ENCODE measurements around the gene SMAD3.
"Not testable (repeated sequence)": the region's sequence is repeated elsewhere in the genome, so short reads cannot be mapped to it uniquely, and the experiment has no call there.

SMAD3 gene

DNA sequence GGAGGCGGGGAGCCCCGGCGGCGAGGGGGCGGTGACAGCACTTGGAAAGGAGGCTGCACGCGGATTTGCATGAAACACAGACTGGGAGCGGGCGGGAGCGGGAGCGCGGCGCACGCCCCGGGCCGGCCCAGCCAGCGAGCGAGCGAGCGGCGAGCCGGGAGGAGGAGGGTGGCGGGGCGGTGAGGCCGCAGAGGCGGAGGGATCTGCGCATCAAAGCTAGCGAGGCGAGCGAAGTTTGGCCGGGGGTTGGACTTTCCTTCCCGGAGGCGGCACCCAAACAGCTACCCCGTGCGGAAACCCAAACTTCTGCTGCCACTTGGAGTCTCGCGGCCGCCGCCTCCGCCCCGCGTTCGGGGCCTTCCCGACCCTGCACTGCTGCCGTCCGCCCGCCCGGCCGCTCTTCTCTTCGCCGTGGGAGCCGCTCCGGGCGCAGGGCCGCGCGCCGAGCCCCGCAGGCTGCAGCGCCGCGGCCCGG, at the start of gene SMAD3:
TSS of gene SMAD3 (plus strand) at position 72 of the 475 bp plus-strand sequence. CDS start 553 bp downstream, outside the sequence.
- Histone ChIP-seq H3K9me3 (ENCODE audit: control insufficient read depth in 1 of 2, low read length in 2 of 2) (no peaks in the 10 kb centered on the region), H3K36me3 (ENCODE audit: control insufficient read depth in 1 of 2, insufficient read depth in 2 of 2, low read length in 2 of 2) (peaks cover 0 to under 1% of the 10 kb centered on the region in 2 donors), H3K9ac (ENCODE audit: low read depth in 1 of 2, low read length in 2 of 2) (peak within 1 kb of the TSS; percentile 80 to 88), H3K27me3 (ENCODE audit: control insufficient read depth in 1 of 2, insufficient read depth in 2 of 2, low read length in 2 of 2) (no peaks in the 10 kb centered on the region), H3K27ac (ENCODE audit: low read depth, low read length) (peak within 1 kb of the TSS; percentile 89), H3K4me1 (ENCODE audit: control insufficient read depth in 1 of 2, insufficient read depth in 2 of 2, low read length in 2 of 2) (peaks cover 41 to 45% of the 10 kb centered on the region in 2 donors), H3K4me3 (ENCODE audit: low read depth in 1 of 2, low read length in 2 of 2) (peak within 1 kb of the TSS; percentile 86 to 90)

DNA sequence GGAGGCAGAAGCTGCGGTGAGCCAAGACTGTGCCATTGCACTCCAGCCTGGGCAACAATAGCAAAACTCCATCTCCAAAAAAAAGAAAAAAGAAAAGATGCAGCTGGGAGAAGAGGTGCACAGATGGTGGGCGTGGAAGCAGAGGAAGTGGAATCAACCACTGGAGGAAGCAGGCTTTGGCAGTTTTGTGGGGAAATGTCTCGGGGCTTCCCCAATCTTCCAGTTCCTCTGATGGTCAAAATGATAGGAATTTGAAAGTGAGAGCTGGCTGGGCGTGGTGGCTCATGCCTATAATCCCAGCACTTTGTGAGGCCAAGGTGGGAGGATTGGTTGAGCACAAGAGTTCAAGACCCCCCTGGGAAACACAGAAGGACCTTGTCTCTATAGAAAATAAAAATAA, 48.1 kb upstream of the SMAD3 start:
- H3K9me3 ChIP-seq (ENCODE audit: control insufficient read depth in 1 of 2, low read length in 2 of 2): no peaks in the 10 kb centered on the region
- H3K27ac ChIP-seq (ENCODE audit: low read depth, low read length): no peak overlapping the region
- no peak overlapping the region for H3K9ac ChIP-seq (ENCODE audit: low read depth in 1 of 2, low read length in 2 of 2)
- H3K27me3 ChIP-seq (ENCODE audit: control insufficient read depth in 1 of 2, insufficient read depth in 2 of 2, low read length in 2 of 2): no peaks in the 10 kb centered on the region
- H3K4me3 ChIP-seq (ENCODE audit: low read depth in 1 of 2, low read length in 2 of 2): no peak overlapping the region
- H3K36me3 ChIP-seq (ENCODE audit: control insufficient read depth in 1 of 2, insufficient read depth in 2 of 2, low read length in 2 of 2): no peaks in the 10 kb centered on the region
- no peaks in the 10 kb centered on the region for H3K4me1 ChIP-seq (ENCODE audit: control insufficient read depth in 1 of 2, insufficient read depth in 2 of 2, low read length in 2 of 2)

DNA sequence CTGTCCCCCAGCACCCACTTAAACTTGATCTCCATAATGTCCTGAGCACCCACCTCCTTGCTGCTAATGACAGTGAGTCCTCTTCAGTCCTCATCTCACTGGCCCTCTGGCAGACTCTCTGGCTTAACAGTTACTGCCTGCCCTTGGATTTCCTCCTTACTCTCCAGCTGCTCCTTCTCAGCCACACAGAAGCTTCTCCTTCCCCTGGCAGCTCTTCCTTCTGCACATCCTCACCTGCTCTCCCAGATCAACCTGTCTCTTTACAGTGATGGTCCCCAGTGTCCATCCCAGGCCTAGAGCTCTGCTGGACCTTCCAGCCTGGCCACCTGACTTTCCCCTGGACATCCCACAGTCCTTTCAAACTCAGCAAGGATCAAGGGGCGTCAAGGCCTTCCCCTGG, 47.4 kb upstream of the SMAD3 start:
- Histone ChIP-seq H3K36me3 (ENCODE audit: control insufficient read depth in 1 of 2, insufficient read depth in 2 of 2, low read length in 2 of 2) (no peaks in the 10 kb centered on the region), H3K27ac (ENCODE audit: low read depth, low read length) (no peak overlapping the region), H3K9ac (ENCODE audit: low read depth in 1 of 2, low read length in 2 of 2) (no peak overlapping the region), H3K4me1 (ENCODE audit: control insufficient read depth in 1 of 2, insufficient read depth in 2 of 2, low read length in 2 of 2) (no peaks in the 10 kb centered on the region), H3K9me3 (ENCODE audit: control insufficient read depth in 1 of 2, low read length in 2 of 2) (no peaks in the 10 kb centered on the region), H3K27me3 (ENCODE audit: control insufficient read depth in 1 of 2, insufficient read depth in 2 of 2, low read length in 2 of 2) (no peaks in the 10 kb centered on the region), H3K4me3 (ENCODE audit: low read depth in 1 of 2, low read length in 2 of 2) (no peak overlapping the region)

DNA sequence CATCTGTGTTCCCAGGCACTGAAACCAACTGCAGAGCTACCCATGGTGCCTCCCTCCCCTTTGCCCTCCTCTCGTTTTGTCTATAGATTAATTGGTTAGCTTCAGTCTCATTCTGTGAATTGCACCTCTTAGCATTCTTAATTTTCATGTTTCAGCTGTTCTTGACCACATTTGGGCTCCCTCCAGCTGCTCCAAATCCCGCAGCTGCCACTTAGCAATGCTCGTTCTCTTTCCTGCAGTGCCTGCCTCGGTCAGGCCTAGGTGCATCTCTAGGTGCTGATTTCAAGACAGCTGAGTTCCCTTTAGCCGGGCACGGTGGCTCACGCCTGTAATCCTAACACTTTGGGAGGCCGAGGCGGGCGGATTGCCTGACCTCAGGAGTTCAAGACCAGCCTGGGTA, 47.0 kb upstream of the SMAD3 start:
- no peaks in the 10 kb centered on the region for H3K9me3 ChIP-seq (ENCODE audit: control insufficient read depth in 1 of 2, low read length in 2 of 2)
- H3K36me3 ChIP-seq (ENCODE audit: control insufficient read depth in 1 of 2, insufficient read depth in 2 of 2, low read length in 2 of 2): no peaks in the 10 kb centered on the region
- H3K27ac ChIP-seq (ENCODE audit: low read depth, low read length): no peak overlapping the region
- no peaks in the 10 kb centered on the region for H3K4me1 ChIP-seq (ENCODE audit: control insufficient read depth in 1 of 2, insufficient read depth in 2 of 2, low read length in 2 of 2)
- no peak overlapping the region for H3K9ac ChIP-seq (ENCODE audit: low read depth in 1 of 2, low read length in 2 of 2)
- no peak overlapping the region for H3K4me3 ChIP-seq (ENCODE audit: low read depth in 1 of 2, low read length in 2 of 2)
- H3K27me3 ChIP-seq (ENCODE audit: control insufficient read depth in 1 of 2, insufficient read depth in 2 of 2, low read length in 2 of 2): no peaks in the 10 kb centered on the region

DNA sequence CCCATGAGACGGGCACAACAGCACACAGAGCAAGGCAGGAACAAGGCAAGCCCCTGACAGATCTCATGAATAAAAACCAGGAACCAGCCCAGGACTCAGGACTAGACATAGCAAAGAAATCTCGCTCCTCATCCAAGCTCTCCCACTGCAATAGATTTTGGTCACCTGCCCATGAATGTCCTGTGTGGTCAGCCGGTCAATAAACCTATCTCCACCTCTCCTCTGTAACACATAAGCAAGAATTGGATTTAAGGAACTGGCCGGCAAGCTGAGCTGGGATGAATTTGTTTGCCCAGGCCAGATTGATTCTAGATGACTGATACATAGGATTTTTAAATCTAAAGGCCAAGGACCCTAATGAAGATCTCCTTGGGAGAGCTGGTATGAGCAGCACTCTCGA, 46.3 kb upstream of the SMAD3 start:
- no peak overlapping the region for H3K4me3 ChIP-seq (ENCODE audit: low read depth in 1 of 2, low read length in 2 of 2)
- H3K4me1 ChIP-seq (ENCODE audit: control insufficient read depth in 1 of 2, insufficient read depth in 2 of 2, low read length in 2 of 2): peaks cover 4 to 6% of the 10 kb centered on the region in 2 donors
- no peaks in the 10 kb centered on the region for H3K36me3 ChIP-seq (ENCODE audit: control insufficient read depth in 1 of 2, insufficient read depth in 2 of 2, low read length in 2 of 2)
- no peak overlapping the region for H3K9ac ChIP-seq (ENCODE audit: low read depth in 1 of 2, low read length in 2 of 2)
- H3K9me3 ChIP-seq (ENCODE audit: control insufficient read depth in 1 of 2, low read length in 2 of 2): no peaks in the 10 kb centered on the region
- H3K27ac ChIP-seq (ENCODE audit: low read depth, low read length): no peak overlapping the region
- no peaks in the 10 kb centered on the region for H3K27me3 ChIP-seq (ENCODE audit: control insufficient read depth in 1 of 2, insufficient read depth in 2 of 2, low read length in 2 of 2)

GRCh38 chr15:67019884-67020520, 45.4 kb upstream of the SMAD3 start:
- H3K9me3 ChIP-seq (ENCODE audit: control insufficient read depth in 1 of 2, low read length in 2 of 2): no peaks in the 10 kb centered on the region
- H3K4me1 ChIP-seq (ENCODE audit: control insufficient read depth in 1 of 2, insufficient read depth in 2 of 2, low read length in 2 of 2): peaks cover 14% of the 10 kb centered on the region in 2 donors
- no peaks in the 10 kb centered on the region for H3K27me3 ChIP-seq (ENCODE audit: control insufficient read depth in 1 of 2, insufficient read depth in 2 of 2, low read length in 2 of 2)

GRCh38 chr15:67020668-67021067, 44.7 kb upstream of the SMAD3 start:
- peaks cover 20% of the 10 kb centered on the region in 2 donors for H3K4me1 ChIP-seq (ENCODE audit: control insufficient read depth in 1 of 2, insufficient read depth in 2 of 2, low read length in 2 of 2)

More at GRCh38 chr15:67019884-67020520, 45.4 kb upstream of the SMAD3 start:
- no peak overlapping the region for H3K27ac ChIP-seq (ENCODE audit: low read depth, low read length)
- no peaks in the 10 kb centered on the region for H3K36me3 ChIP-seq (ENCODE audit: control insufficient read depth in 1 of 2, insufficient read depth in 2 of 2, low read length in 2 of 2)
- no peak overlapping the region for H3K4me3 ChIP-seq (ENCODE audit: low read depth in 1 of 2, low read length in 2 of 2)
- no peak overlapping the region for H3K9ac ChIP-seq (ENCODE audit: low read depth in 1 of 2, low read length in 2 of 2)

DNA sequence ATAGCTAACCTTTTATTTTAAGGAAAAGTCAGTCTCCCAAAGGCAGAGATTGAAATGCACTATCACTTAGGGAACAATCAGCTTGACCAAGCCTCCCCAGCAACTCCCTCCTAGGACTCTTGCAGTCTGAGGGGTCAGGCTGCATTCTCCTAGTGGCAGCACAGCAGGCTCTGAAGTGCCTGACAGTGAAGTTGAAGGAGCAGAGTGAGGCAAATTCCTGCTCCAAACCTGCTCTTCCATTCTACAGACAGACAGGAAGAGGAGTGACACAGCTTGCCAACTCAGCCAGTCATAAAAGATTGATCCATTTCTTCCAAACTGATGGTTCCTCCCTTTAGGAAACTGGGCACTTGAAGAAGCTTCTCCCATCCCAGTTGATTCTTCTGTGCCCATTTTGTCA, 43.9 kb upstream of the SMAD3 start:
- H3K4me1 ChIP-seq (ENCODE audit: control insufficient read depth in 1 of 2, insufficient read depth in 2 of 2, low read length in 2 of 2): peaks cover 28% of the 10 kb centered on the region in 2 donors
- H3K27me3 ChIP-seq (ENCODE audit: control insufficient read depth in 1 of 2, insufficient read depth in 2 of 2, low read length in 2 of 2): no peaks in the 10 kb centered on the region
- no peaks in the 10 kb centered on the region for H3K9me3 ChIP-seq (ENCODE audit: control insufficient read depth in 1 of 2, low read length in 2 of 2)
- no peak overlapping the region for H3K27ac ChIP-seq (ENCODE audit: low read depth, low read length)
- no peaks in the 10 kb centered on the region for H3K36me3 ChIP-seq (ENCODE audit: control insufficient read depth in 1 of 2, insufficient read depth in 2 of 2, low read length in 2 of 2)
- H3K9ac ChIP-seq (ENCODE audit: low read depth in 1 of 2, low read length in 2 of 2): no peak overlapping the region
- H3K4me3 ChIP-seq (ENCODE audit: low read depth in 1 of 2, low read length in 2 of 2): no peak overlapping the region

More at GRCh38 chr15:67020668-67021067, 44.7 kb upstream of the SMAD3 start:
- not testable (repeated sequence) for H3K27me3 ChIP-seq (ENCODE audit: control insufficient read depth in 1 of 2, insufficient read depth in 2 of 2, low read length in 2 of 2); H3K4me3 ChIP-seq (ENCODE audit: low read depth in 1 of 2, low read length in 2 of 2); H3K36me3 ChIP-seq (ENCODE audit: control insufficient read depth in 1 of 2, insufficient read depth in 2 of 2, low read length in 2 of 2); H3K9ac ChIP-seq (ENCODE audit: low read depth in 1 of 2, low read length in 2 of 2); H3K9me3 ChIP-seq (ENCODE audit: control insufficient read depth in 1 of 2, low read length in 2 of 2); H3K27ac ChIP-seq (ENCODE audit: low read depth, low read length)

DNA sequence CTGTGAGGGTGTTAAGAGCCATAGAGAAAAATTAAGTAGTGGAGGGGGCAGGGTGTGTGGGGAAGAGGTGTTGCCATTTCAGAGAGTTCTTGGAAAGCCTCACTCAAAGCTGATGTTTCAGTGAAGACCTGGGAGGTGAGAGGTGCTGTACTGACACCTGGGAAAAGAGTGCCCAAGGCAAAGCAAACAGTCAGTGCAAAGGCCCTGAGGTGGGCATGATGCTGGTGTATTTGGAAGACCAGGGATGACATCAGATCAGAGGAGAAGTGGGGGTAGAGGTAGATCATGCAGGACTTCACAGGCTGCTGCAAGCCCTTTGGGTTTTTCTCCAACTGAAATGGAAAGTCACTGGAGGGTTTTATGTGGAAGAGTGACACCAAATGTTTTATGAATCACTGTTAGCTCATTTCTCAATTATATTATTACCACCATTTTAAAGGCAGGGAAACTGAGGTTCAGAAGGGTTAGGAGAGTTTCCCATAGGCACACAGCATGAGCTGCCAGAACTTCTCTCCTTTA, 42.8 kb upstream of the SMAD3 start:
- Histone ChIP-seq H3K4me3 (ENCODE audit: low read depth in 1 of 2, low read length in 2 of 2) (no peak overlapping the region), H3K9me3 (ENCODE audit: control insufficient read depth in 1 of 2, low read length in 2 of 2) (no peaks in the 10 kb centered on the region), H3K36me3 (ENCODE audit: control insufficient read depth in 1 of 2, insufficient read depth in 2 of 2, low read length in 2 of 2) (no peaks in the 10 kb centered on the region), H3K9ac (ENCODE audit: low read depth in 1 of 2, low read length in 2 of 2) (no peak overlapping the region), H3K27ac (ENCODE audit: low read depth, low read length) (no peak overlapping the region), H3K4me1 (ENCODE audit: control insufficient read depth in 1 of 2, insufficient read depth in 2 of 2, low read length in 2 of 2) (peaks cover 29 to 31% of the 10 kb centered on the region in 2 donors), H3K27me3 (ENCODE audit: control insufficient read depth in 1 of 2, insufficient read depth in 2 of 2, low read length in 2 of 2) (no peaks in the 10 kb centered on the region)

- Histone ChIP-seq H3K9ac (ENCODE audit: low read depth in 1 of 2, low read length in 2 of 2) (no peak overlapping the region), H3K4me3 (ENCODE audit: low read depth in 1 of 2, low read length in 2 of 2) (peak overlapping the region in 1 of 2 donors; percentile 25)
Observed at GRCh38 chr15:67023517-67024313, 41.7 kb upstream of the SMAD3 start.

More at GRCh38 chr15:67023517-67024313, 41.7 kb upstream of the SMAD3 start:
- no peaks in the 10 kb centered on the region for H3K27me3 ChIP-seq (ENCODE audit: control insufficient read depth in 1 of 2, insufficient read depth in 2 of 2, low read length in 2 of 2)
- H3K27ac ChIP-seq (ENCODE audit: low read depth, low read length): peak overlapping the region; percentile 39
- no peaks in the 10 kb centered on the region for H3K36me3 ChIP-seq (ENCODE audit: control insufficient read depth in 1 of 2, insufficient read depth in 2 of 2, low read length in 2 of 2)
- no peaks in the 10 kb centered on the region for H3K9me3 ChIP-seq (ENCODE audit: control insufficient read depth in 1 of 2, low read length in 2 of 2)
- H3K4me1 ChIP-seq (ENCODE audit: control insufficient read depth in 1 of 2, insufficient read depth in 2 of 2, low read length in 2 of 2): peaks cover 29 to 31% of the 10 kb centered on the region in 2 donors

Measured in duodenal mucosa (tissue), 2 donors.